Choroid plexus epithelial cell (primary cell): ENCODE data around the gene PCDHGA8.

ENCODE experiments used
- DNase-seq: peaks from one replicate; pipeline ENCODE4 v3.0.0-alpha.2; 2010; ENCODE audit warnings: low read depth
- H3K4me3 ChIP-seq: 2 replicates; pipeline ENCODE4 v1.5.1; 2011; ENCODE audit warnings: low read depth, mild to moderate bottlenecking, control low read depth, low read length, moderate library complexity
- CTCF ChIP-seq: conservative IDR thresholded peaks from 2 replicates; pipeline ENCODE4 v1.5.1; 2011; ENCODE audit warnings: low read depth, mild to moderate bottlenecking, control low read depth, inconsistent platforms, low read length, moderate library complexity

PCDHGA8 gene

GRCh38 chr5:141434006-141434405 lies 41.6 kb downstream of the PCDHGA8 start:
- no peak for DNase-seq
- TF ChIP-seq CTCF, result no peak
- no peak overlapping the region for H3K4me3 ChIP-seq

- no peak for TF ChIP-seq CTCF
These were observed 44.8 kb downstream of the PCDHGA8 start for GRCh38 chr5:141437221-141437620.

GRCh38 chr5:141439411-141440141 lies 47.1 kb downstream of the PCDHGA8 start:
- DNase-seq, result no peak
- TF ChIP-seq CTCF, result no peak
- no peak overlapping the region for H3K4me3 ChIP-seq

More at GRCh38 chr5:141437221-141437620, 44.8 kb downstream of the PCDHGA8 start:
- H3K4me3 ChIP-seq, result no peak overlapping the region
- no peak for DNase-seq

- TF ChIP-seq CTCF, result no peak
- H3K4me3 ChIP-seq, result no peak overlapping the region
- DNase-seq, result no peak
These were observed 47.9 kb downstream of the PCDHGA8 start for GRCh38 chr5:141440341-141440740.

- no peak for DNase-seq
These were observed 49.2 kb downstream of the PCDHGA8 start for GRCh38 chr5:141441571-141442170.

More at GRCh38 chr5:141441571-141442170, 49.2 kb downstream of the PCDHGA8 start:
- no peak overlapping the region for H3K4me3 ChIP-seq
- TF ChIP-seq CTCF, result no peak
